ENCODE results near the gene EXOC7. TPM values are rescaled to one million over a fixed set of nuclear protein-coding genes. Genes with fewer than 3 reads are reported as not detected.

The EXOC7 gene
- total RNA-seq, 2 experiments from 2014 or later, result 122 to 173 TPM

GRCh38 chr17:76124582-76125390 lies 21.2 kb upstream of the EXOC7 start:
- no peaks in the 10 kb centered on the region for H3K79me2 ChIP-seq (ENCODE audit: insufficient read depth, low read depth, low read length)
- no peak overlapping the region for H3K4me3 ChIP-seq (ENCODE audit: low read depth, low read length, poor library complexity, severe bottlenecking)
- ChIA-PET POLR2A (interaction anchor here (1.0 to 2.9 kb wide), 4 partner anchors 51 to 57 kb away, joined by 3 to 9 read pairs (median 6); no protein-coding TSS in a partner anchor), CTCF (ENCODE audit: unreplicated experiment) (interaction anchor here (0.6 to 1.8 kb wide), 5 partner anchors 21 to 185 kb away, joined by 3 to 11 read pairs (median 4); no protein-coding TSS in a partner anchor)
- DNase-seq (ENCODE audit: low spot score), result peak; percentile 43
- no peak for TF ChIP-seq EZH2phosphoT487 (IDR thresholded peaks at IDR 0.05; ENCODE audit: borderline replicate concordance, low read depth, low read length)
- TF ChIP-seq, protein P1, sequence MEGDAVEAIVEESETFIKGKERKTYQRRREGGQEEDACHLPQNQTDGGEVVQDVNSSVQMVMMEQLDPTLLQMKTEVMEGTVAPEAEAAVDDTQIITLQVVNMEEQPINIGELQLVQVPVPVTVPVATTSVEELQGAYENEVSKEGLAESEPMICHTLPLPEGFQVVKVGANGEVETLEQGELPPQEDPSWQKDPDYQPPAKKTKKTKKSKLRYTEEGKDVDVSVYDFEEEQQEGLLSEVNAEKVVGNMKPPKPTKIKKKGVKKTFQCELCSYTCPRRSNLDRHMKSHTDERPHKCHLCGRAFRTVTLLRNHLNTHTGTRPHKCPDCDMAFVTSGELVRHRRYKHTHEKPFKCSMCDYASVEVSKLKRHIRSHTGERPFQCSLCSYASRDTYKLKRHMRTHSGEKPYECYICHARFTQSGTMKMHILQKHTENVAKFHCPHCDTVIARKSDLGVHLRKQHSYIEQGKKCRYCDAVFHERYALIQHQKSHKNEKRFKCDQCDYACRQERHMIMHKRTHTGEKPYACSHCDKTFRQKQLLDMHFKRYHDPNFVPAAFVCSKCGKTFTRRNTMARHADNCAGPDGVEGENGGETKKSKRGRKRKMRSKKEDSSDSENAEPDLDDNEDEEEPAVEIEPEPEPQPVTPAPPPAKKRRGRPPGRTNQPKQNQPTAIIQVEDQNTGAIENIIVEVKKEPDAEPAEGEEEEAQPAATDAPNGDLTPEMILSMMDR (conservative IDR thresholded peaks at IDR 0.05; ENCODE audit: low read length), result peak; percentile 62
- H3K9me3 ChIP-seq (ENCODE audit: low read length), result no peaks in the 10 kb centered on the region
- no peak overlapping the region for H3K4me2 ChIP-seq (ENCODE audit: low read length)
- intact Hi-C loops (cut with micrococcal nuclease; ENCODE audit: unreplicated experiment), result no loop called here
- H3K9me2 ChIP-seq (ENCODE audit: insufficient read depth, low read length), result no peaks in the 10 kb centered on the region
- H3K36me3 ChIP-seq (ENCODE audit: insufficient read depth, low read length), result no peaks in the 10 kb centered on the region
- peaks cover 22% of the 10 kb centered on the region for H3K4me1 ChIP-seq (ENCODE audit: insufficient read depth, low read length, poor library complexity, severe bottlenecking)
- H3K27ac ChIP-seq (ENCODE audit: low read depth, low read length, poor library complexity, severe bottlenecking), result no peak overlapping the region
- no TSS peak for BruUV-seq (replicated peaks)
- no peak overlapping the region for H2AFZ ChIP-seq (ENCODE audit: low read length)
- no peaks in the 10 kb centered on the region for H4K20me1 ChIP-seq (ENCODE audit: insufficient read depth, low read length)

DNA sequence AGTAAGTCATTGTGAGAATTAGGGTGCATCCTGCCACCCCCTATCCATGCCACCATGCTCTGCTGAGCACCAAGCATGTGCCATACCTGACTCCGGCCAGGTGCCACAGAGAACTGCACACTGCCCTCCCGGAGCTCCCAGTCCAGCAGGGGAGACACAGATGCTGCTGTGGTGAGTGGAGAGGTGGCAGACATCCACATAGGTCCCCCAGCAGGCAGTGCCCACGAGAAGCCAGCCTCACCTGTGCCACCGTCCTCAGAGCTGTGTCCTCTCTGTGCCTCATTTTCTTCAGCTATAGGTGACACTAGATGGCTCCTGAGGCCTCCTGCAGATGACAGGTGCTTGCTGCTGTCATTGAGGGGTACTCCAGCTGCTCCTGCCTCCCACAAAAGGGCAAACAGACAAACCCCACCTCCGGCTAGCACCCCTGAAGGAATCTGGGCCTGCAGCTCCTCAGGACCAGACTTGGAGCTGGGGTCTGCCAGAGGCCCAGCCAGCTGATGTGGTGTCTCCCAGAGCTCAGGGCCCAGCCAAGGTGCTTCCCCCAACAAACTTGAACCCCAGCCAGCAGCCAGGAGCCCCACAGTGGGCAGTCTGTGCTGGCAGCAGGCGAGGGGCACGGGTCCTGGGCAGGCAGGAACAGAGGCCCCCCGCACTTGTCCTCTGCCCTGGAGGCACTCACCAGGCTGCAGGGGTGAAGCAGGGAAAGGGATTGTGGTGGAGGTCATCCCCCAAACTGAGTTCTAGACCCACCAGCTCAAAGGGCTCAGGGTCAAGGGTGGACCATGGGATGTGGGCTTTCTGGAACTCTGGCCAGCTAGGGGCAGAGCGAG lies 20.4 kb upstream of the EXOC7 start:
- TF ChIP-seq, protein P1 (conservative IDR thresholded peaks at IDR 0.05; ENCODE audit: low read length), result peak; percentile 33; the same call in 1 of the 2 replicates
- TF ChIP-seq EZH2phosphoT487 (IDR thresholded peaks at IDR 0.05; ENCODE audit: borderline replicate concordance, low read depth, low read length), result no peak
- POLR2A ChIA-PET, result interaction anchor here (0.6 to 2.3 kb wide), 2 partner anchors 56 to 201 kb away, joined by 5 to 8 read pairs; no protein-coding TSS in a partner anchor
- Histone ChIP-seq H3K9me3 (ENCODE audit: low read length) (no peaks in the 10 kb centered on the region), H3K9me2 (ENCODE audit: insufficient read depth, low read length) (no peaks in the 10 kb centered on the region), H4K20me1 (ENCODE audit: insufficient read depth, low read length) (no peaks in the 10 kb centered on the region), H3K4me1 (ENCODE audit: insufficient read depth, low read length, poor library complexity, severe bottlenecking) (peaks cover 22% of the 10 kb centered on the region), H3K79me2 (ENCODE audit: insufficient read depth, low read depth, low read length) (no peaks in the 10 kb centered on the region), H3K36me3 (ENCODE audit: insufficient read depth, low read length) (no peaks in the 10 kb centered on the region), H3K4me3 (ENCODE audit: low read depth, low read length, poor library complexity, severe bottlenecking) (no peak overlapping the region), H3K4me2 (ENCODE audit: low read length) (no peak overlapping the region), H3K27ac (ENCODE audit: low read depth, low read length, poor library complexity, severe bottlenecking) (no peak overlapping the region), H2AFZ (ENCODE audit: low read length) (no peak overlapping the region)
- no TSS peak for BruUV-seq (replicated peaks)
- peak; percentile 40 for DNase-seq (ENCODE audit: low spot score)
- intact Hi-C loops (cut with micrococcal nuclease; ENCODE audit: unreplicated experiment), result no loop called here
- CTCF ChIA-PET (ENCODE audit: unreplicated experiment), result interaction anchor here (0.6 to 1.8 kb wide), 5 partner anchors 21 to 186 kb away, joined by 3 to 11 read pairs (median 4); no protein-coding TSS in a partner anchor

Measured in OCI-LY7 (cell line).